Activated CD8-positive, alpha-beta T cell treated with anti-CD3 and anti-CD28 coated beads, Interleukin-2, amount 10 ng/mL, durations not matched to agents 7 days and 5 days (primary cell): Measurements from ENCODE around the gene ZNF562. TPM values are rescaled to one million over a fixed set of nuclear protein-coding genes. Genes with fewer than 3 reads are reported as not detected.
"Not testable (repeated sequence)": the region's sequence is repeated elsewhere in the genome, so short reads cannot be mapped to it uniquely, and the experiment has no call there.

ENCODE experiments used
- ATAC-seq: fragments of 150-1000 bp; cut with Tn5 transposase; one replicate; pipeline ENCODE4 v1.10.0; 2021; ENCODE audit warnings: moderate library complexity
- CTCF ChIA-PET: fragments of 350-600 bp; sonication (Branson Sonifier 250); formaldehyde crosslinking; loops from one replicate; lab custom pipeline; 2021; ENCODE audit warnings: antibody characterized with exemption; lab: Charles Lee
- POLR2A ChIA-PET: fragments of 350-600 bp; sonication (Branson Sonifier 250); formaldehyde crosslinking; loops from one replicate; lab custom pipeline; 2021; ENCODE audit warnings: antibody characterized with exemption; lab: Charles Lee
- DNase-seq: peaks from one replicate; pipeline ENCODE4 v3.0.0-alpha.2; 2020
- H3K27ac Mint-ChIP-seq: one replicate; pipeline ENCODE4 v1.8.0; 2021; ENCODE audit warnings: mild to moderate bottlenecking, mixed read lengths
- H3K27me3 Mint-ChIP-seq: one replicate; pipeline ENCODE4 v1.8.0; 2021; ENCODE audit warnings: low read depth, mixed read lengths
- H3K36me3 Mint-ChIP-seq: one replicate; pipeline ENCODE4 v1.8.0; 2021; ENCODE audit warnings: low read depth, mixed read lengths
- H3K4me1 Mint-ChIP-seq: one replicate; pipeline ENCODE4 v1.8.0; 2021; ENCODE audit warnings: low read depth, mixed read lengths
- H3K4me3 Mint-ChIP-seq: one replicate; pipeline ENCODE4 v1.8.0; 2021; ENCODE audit warnings: mild to moderate bottlenecking, mixed read lengths
- H3K9me3 Mint-ChIP-seq: one replicate; pipeline ENCODE4 v1.8.0; 2022; ENCODE audit warnings: mixed read lengths; ENCODE audit not compliant: insufficient read depth
- total RNA-seq, 2 experiments: library from RNA; stranded (reverse); gene quantifications; one replicate each; pipeline ENCODE4 v1.2.3, GENCODE V29; 2021

Gene ZNF562
- total RNA-seq, 2 experiments from 2014 or later: 27.2 to 29.2 TPM

- peaks cover 59% of the 10 kb centered on the region for H3K36me3 Mint-ChIP-seq
- DNase-seq: peak; percentile 28
- peaks cover 40% of the 10 kb centered on the region for H3K9me3 Mint-ChIP-seq
- peaks cover 25% of the 10 kb centered on the region for H3K4me1 Mint-ChIP-seq
- POLR2A ChIA-PET: interaction anchor here (2.2 kb wide), 1 partner anchor 94 kb away, joined by 9 read pairs; the partner anchor contains the start of gene ZNF846
- peak overlapping the region; percentile 86 for H3K4me3 Mint-ChIP-seq
- peak; percentile 10 for ATAC-seq
- CTCF ChIA-PET: no interaction called here
- H3K27me3 Mint-ChIP-seq: no peaks in the 10 kb centered on the region
- peak overlapping the region; percentile 99 for H3K27ac Mint-ChIP-seq
These were observed 813 bp downstream of the ZNF562 start for GRCh38 chr19:9673912-9674662.

GRCh38 chr19:9672893-9673292, 2.0 kb downstream of the ZNF562 start:
- POLR2A ChIA-PET: no interaction called here
- ATAC-seq: no peak
- H3K36me3 Mint-ChIP-seq: peaks cover 71% of the 10 kb centered on the region
- H3K4me1 Mint-ChIP-seq: peaks cover 25% of the 10 kb centered on the region
- H3K27ac Mint-ChIP-seq: no peak overlapping the region
- peaks cover 49% of the 10 kb centered on the region for H3K9me3 Mint-ChIP-seq
- H3K4me3 Mint-ChIP-seq: peak overlapping the region; percentile 86
- no peaks in the 10 kb centered on the region for H3K27me3 Mint-ChIP-seq
- CTCF ChIA-PET: no interaction called here
- DNase-seq: no peak

GRCh38 chr19:9671655-9672054, 3.2 kb downstream of the ZNF562 start:
- Mint-ChIP-seq H3K9me3 (peaks cover 56% of the 10 kb centered on the region), H3K4me1 (peaks cover 28% of the 10 kb centered on the region), H3K27me3 (no peaks in the 10 kb centered on the region), H3K4me3 (no peak overlapping the region), H3K27ac (no peak overlapping the region), H3K36me3 (peaks cover 84% of the 10 kb centered on the region)
- DNase-seq: no peak
- no peak for ATAC-seq
- CTCF ChIA-PET: no interaction called here
- POLR2A ChIA-PET: no interaction called here

- ATAC-seq (no peak), DNase-seq (no peak)
- Mint-ChIP-seq H3K9me3 (peaks cover 64% of the 10 kb centered on the region), H3K27me3 (no peaks in the 10 kb centered on the region), H3K4me3 (no peak overlapping the region), H3K4me1 (peaks cover 20% of the 10 kb centered on the region), H3K36me3 (peaks cover 89% of the 10 kb centered on the region), H3K27ac (no peak overlapping the region)
- CTCF ChIA-PET: no interaction called here
- POLR2A ChIA-PET: no interaction called here
These were observed 6.4 kb downstream of the ZNF562 start for GRCh38 chr19:9668544-9668943.

GRCh38 chr19:9667898-9668297, 7.0 kb downstream of the ZNF562 start:
- peaks cover 57% of the 10 kb centered on the region for H3K9me3 Mint-ChIP-seq
- no peak overlapping the region for H3K27ac Mint-ChIP-seq

GRCh38 chr19:9658769-9659168, 16.1 kb downstream of the ZNF562 start:
- Mint-ChIP-seq H3K4me1 (no peaks in the 10 kb centered on the region), H3K4me3 (no peak overlapping the region), H3K9me3 (peaks cover 11% of the 10 kb centered on the region), H3K36me3 (peaks cover 66% of the 10 kb centered on the region), H3K27me3 (no peaks in the 10 kb centered on the region), H3K27ac (no peak overlapping the region)
- CTCF ChIA-PET: no interaction called here
- no peak for DNase-seq
- no peak for ATAC-seq
- POLR2A ChIA-PET: no interaction called here

More at GRCh38 chr19:9667898-9668297, 7.0 kb downstream of the ZNF562 start:
- no peak for DNase-seq
- no peak for ATAC-seq
- Mint-ChIP-seq H3K36me3 (peaks cover 85% of the 10 kb centered on the region), H3K27me3 (no peaks in the 10 kb centered on the region), H3K4me1 (peaks cover 18% of the 10 kb centered on the region), H3K4me3 (no peak overlapping the region)
- CTCF ChIA-PET: interaction anchor here (0.8 kb wide), 1 partner anchor 128 kb away, joined by 3 read pairs; no protein-coding TSS in a partner anchor
- POLR2A ChIA-PET: no interaction called here

- H3K4me1 Mint-ChIP-seq, H3K4me3 Mint-ChIP-seq, DNase-seq, H3K27ac Mint-ChIP-seq, POLR2A ChIA-PET, H3K27me3 Mint-ChIP-seq, CTCF ChIA-PET, ATAC-seq: not testable (repeated sequence)
- Mint-ChIP-seq H3K9me3 (peaks cover 41% of the 10 kb centered on the region), H3K36me3 (peaks cover 95% of the 10 kb centered on the region)
These were observed 21.8 kb downstream of the ZNF562 start for GRCh38 chr19:9653066-9653555.

GRCh38 chr19:9651464-9651863, 23.4 kb downstream of the ZNF562 start:
- H3K36me3 Mint-ChIP-seq: peaks cover 81% of the 10 kb centered on the region
- H3K27me3 Mint-ChIP-seq, H3K27ac Mint-ChIP-seq, CTCF ChIA-PET, POLR2A ChIA-PET, H3K4me1 Mint-ChIP-seq, ATAC-seq, DNase-seq, H3K4me3 Mint-ChIP-seq: not testable (repeated sequence)
- H3K9me3 Mint-ChIP-seq: peaks cover 41% of the 10 kb centered on the region

GRCh38 chr19:9650345-9650744, 24.6 kb downstream of the ZNF562 start:
- peaks cover 44% of the 10 kb centered on the region for H3K9me3 Mint-ChIP-seq
- H3K4me1 Mint-ChIP-seq: no peaks in the 10 kb centered on the region
- no peak for DNase-seq
- ATAC-seq: no peak
- H3K4me3 Mint-ChIP-seq: no peak overlapping the region
- ChIA-PET POLR2A (no interaction called here), CTCF (no interaction called here)
- H3K27me3 Mint-ChIP-seq: no peaks in the 10 kb centered on the region
- H3K36me3 Mint-ChIP-seq: peaks cover 77% of the 10 kb centered on the region
- no peak overlapping the region for H3K27ac Mint-ChIP-seq

- H3K36me3 Mint-ChIP-seq: peaks cover 61% of the 10 kb centered on the region
- H3K4me1 Mint-ChIP-seq: no peaks in the 10 kb centered on the region
- H3K27ac Mint-ChIP-seq: no peak overlapping the region
- CTCF ChIA-PET: interaction anchor here (1.1 kb wide), 2 partner anchors 12 to 59 kb away, joined by 3 read pairs; no protein-coding TSS in a partner anchor
- no peaks in the 10 kb centered on the region for H3K27me3 Mint-ChIP-seq
- DNase-seq (no peak), ATAC-seq (no peak)
- no peak overlapping the region for H3K4me3 Mint-ChIP-seq
- POLR2A ChIA-PET: interaction anchor here (1.1 kb wide), 2 partner anchors 10 to 210 kb away, joined by 3 read pairs; no protein-coding TSS in a partner anchor
- H3K9me3 Mint-ChIP-seq: peaks cover 26% of the 10 kb centered on the region
These were observed 29.4 kb downstream of the ZNF562 start for GRCh38 chr19:9645472-9645871.

GRCh38 chr19:9644472-9644871, 30.4 kb downstream of the ZNF562 start:
- no peaks in the 10 kb centered on the region for H3K27me3 Mint-ChIP-seq
- no peaks in the 10 kb centered on the region for H3K4me1 Mint-ChIP-seq
- ATAC-seq: no peak
- H3K9me3 Mint-ChIP-seq: peaks cover 21% of the 10 kb centered on the region
- H3K27ac Mint-ChIP-seq: no peak overlapping the region
- ChIA-PET POLR2A (no interaction called here), CTCF (interaction anchor here (1.1 kb wide), 2 partner anchors 11 to 58 kb away, joined by 3 read pairs; no protein-coding TSS in a partner anchor)
- no peak overlapping the region for H3K4me3 Mint-ChIP-seq
- DNase-seq: no peak
- peaks cover 60% of the 10 kb centered on the region for H3K36me3 Mint-ChIP-seq

GRCh38 chr19:9641810-9642209, 33.1 kb downstream of the ZNF562 start:
- no peaks in the 10 kb centered on the region for H3K4me1 Mint-ChIP-seq
- POLR2A ChIA-PET: no interaction called here
- no peak overlapping the region for H3K4me3 Mint-ChIP-seq
- ATAC-seq (no peak), DNase-seq (no peak)
- H3K9me3 Mint-ChIP-seq: peaks cover 17% of the 10 kb centered on the region
- CTCF ChIA-PET: no interaction called here
- no peak overlapping the region for H3K27ac Mint-ChIP-seq
- H3K27me3 Mint-ChIP-seq: no peaks in the 10 kb centered on the region
- peaks cover 46% of the 10 kb centered on the region for H3K36me3 Mint-ChIP-seq
